Gastrocnemius medialis (tissue), 4 donors: ENCODE measurements around the gene UBLCP1. TPM values are rescaled to one million over a fixed set of nuclear protein-coding genes. Genes with fewer than 3 reads are reported as not detected.

ENCODE experiments used
- ATAC-seq, 2 donors: fragments of 150-250 bp; one replicate each; pipeline ENCODE4 v1.9.1; 2016
- DNase-seq, 2 donors: peaks; one replicate each; pipeline ENCODE4 v3.0.0-alpha.2; 2019
- H3K27ac ChIP-seq, 4 donors: fragments of 200-600 bp; sonication (generic); 1 replicate in 1 of 4; 2 replicates in 3 of 4; pipeline ENCODE4 v1.5.1; 2016 to 2018; ENCODE audit warnings: mild to moderate bottlenecking in 2 of 4, moderate library complexity in 1 of 4
- H3K27me3 ChIP-seq, 3 donors: fragments of 200-600 bp; sonication (generic) in 2 of 3; 1 replicate in 1 of 3; 2 replicates in 2 of 3; pipeline versions ENCODE4 v1.5.1 to v1.6.0; 2016 to 2019; ENCODE audit warnings: mild to moderate bottlenecking in 1 of 3, moderate library complexity in 1 of 3
- H3K36me3 ChIP-seq, 2 donors: fragments of 200-600 bp; sonication (generic) in 1 of 2; one replicate each; pipeline ENCODE4 v1.5.1; 2017 to 2018
- H3K4me1 ChIP-seq, 2 donors: fragments of 200-600 bp; sonication (generic) in 1 of 2; one replicate each; pipeline ENCODE4 v1.5.1; 2016 to 2017; ENCODE audit warnings: mild to moderate bottlenecking in 2 of 2
- H3K4me3 ChIP-seq, 4 donors: fragments of 200-600 bp; sonication (generic) in 3 of 4; 1 replicate in 1 of 4; 2 replicates in 3 of 4; pipeline ENCODE4 v1.5.1; 2016 to 2019; ENCODE audit warnings: mild to moderate bottlenecking in 2 of 4
- H3K9me3 ChIP-seq, 3 donors: fragments of 200-600 bp; sonication (generic) in 2 of 3; 1 replicate in 1 of 3; 2 replicates in 2 of 3; pipeline ENCODE4 v1.5.1; 2016 to 2019
- CTCF ChIP-seq, 5 experiments: fragments of 450-650 bp in 3 of 5; fragments of 200-600 bp in 2 of 5; sonication (generic) in 2 of 5; IDR thresholded peaks in 4 of 5; conservative IDR thresholded peaks in 1 of 5; 1 replicate in 4 of 5; 2 replicates in 1 of 5; pipeline ENCODE4 v1.5.1; 2016 to 2019; ENCODE audit warnings: antibody characterized with exemption in 5 of 5, mild to moderate bottlenecking in 3 of 5, moderate library complexity in 3 of 5
- POLR2A ChIP-seq, 2 donors: fragments of 450-650 bp; IDR thresholded peaks; one replicate each; pipeline ENCODE4 v1.6.1; 2017; ENCODE audit warnings: antibody characterized with exemption in 2 of 2, mild to moderate bottlenecking in 2 of 2, moderate library complexity in 2 of 2
- in situ Hi-C, 4 donors: fragments of 200-750 bp; cut with MboI; loops; one replicate each; pipeline versions ENCODE4 v1.15.0 to v1.8.0; 2017; ENCODE audit warnings: low sequenced_read_pairs in 4 of 4
- intact Hi-C: fragments of 100-400 bp; cut with DNase I; formaldehyde crosslinking; loops from one replicate; pipeline ENCODE4 v1.15.1; 2023; ENCODE audit warnings: low total_unique reads
- total RNA-seq, 4 donors: library from RNA; depleted of rRNA; stranded (reverse); fragments of >200 nt; gene quantifications; one replicate each; pipeline versions ENCODE4 v1.1.0 to v1.2.3, GENCODE V29; 2016

The UBLCP1 gene
- total RNA-seq, 4 donors from 2014 or later: 11.1 to 16.0 (median 14.3) TPM

- no peaks in the 10 kb centered on the region for H3K9me3 ChIP-seq
- no peak for ATAC-seq
- peaks cover 9 to 19% (median 17%) of the 10 kb centered on the region in 3 donors for H3K27me3 ChIP-seq
- no peak within 1 kb of the TSS for H3K27ac ChIP-seq
- no peaks in the 10 kb centered on the region for H3K36me3 ChIP-seq
- no peak for TF ChIP-seq CTCF (IDR thresholded peaks at IDR 0.05 in 4 of 5, conservative IDR thresholded peaks at IDR 0.05 in 1 of 5)
- TF ChIP-seq POLR2A (IDR thresholded peaks at IDR 0.05): no peak
- peak within 1 kb of the TSS; percentile 37 to 52 (median 44) for H3K4me3 ChIP-seq
- no peak for DNase-seq
- intact Hi-C loops: no loop called here
- in situ Hi-C loops: no loop called here
- no peaks in the 10 kb centered on the region for H3K4me1 ChIP-seq
These were observed 67.2 kb downstream of the UBLCP1 start, which contains the start of gene IL12B for GRCh38 chr5:159330131-159330800. TSS of gene IL12B (minus strand) at chr5:159330487. CDS start at chr5:159326782, 3,705 bp downstream.

DNA sequence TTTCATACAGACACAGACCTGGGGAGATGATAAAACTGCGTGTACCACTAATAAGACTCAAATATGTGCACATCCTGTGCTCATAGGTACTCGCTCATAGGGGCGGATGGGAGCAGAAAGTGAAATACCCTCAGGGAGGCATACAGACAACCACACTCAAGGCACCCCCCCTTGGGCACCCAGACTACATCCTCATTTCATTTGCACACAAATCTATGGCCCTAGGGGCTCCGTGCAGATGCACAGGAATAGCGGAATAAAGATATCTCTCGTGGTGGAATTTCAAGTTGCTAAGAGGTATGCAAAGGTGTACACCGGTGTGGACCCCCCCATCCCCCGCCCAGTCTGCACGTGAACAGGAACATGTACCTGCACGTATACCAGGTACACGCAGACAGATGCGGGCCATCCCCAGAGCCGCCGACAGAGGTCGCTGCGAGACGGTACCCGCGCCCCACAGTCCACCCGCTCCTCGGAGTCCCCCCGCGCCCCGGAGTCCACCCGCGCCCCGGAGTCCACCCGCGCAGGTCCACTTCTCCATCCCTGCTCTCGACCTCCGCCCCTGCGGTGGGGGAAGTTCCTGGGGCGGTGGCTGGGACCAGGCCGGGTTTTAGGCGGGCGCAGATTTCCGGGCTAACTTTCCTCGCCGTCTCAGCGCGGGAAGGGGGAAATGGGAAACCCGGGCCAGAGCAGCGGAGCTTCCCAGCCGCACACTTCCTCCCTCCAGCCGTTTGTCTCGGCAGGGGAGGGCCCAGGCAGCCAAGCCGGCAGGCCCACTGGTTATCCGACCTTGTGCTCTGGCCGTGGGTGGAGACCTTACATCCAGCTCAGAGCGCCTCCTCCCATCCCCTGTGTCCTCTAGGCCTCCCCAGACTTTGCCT lies 68.2 kb downstream of the UBLCP1 start:
- Histone ChIP-seq H3K36me3 (no peaks in the 10 kb centered on the region), H3K4me1 (no peaks in the 10 kb centered on the region), H3K27me3 (peaks cover 9 to 19% (median 17%) of the 10 kb centered on the region in 3 donors), H3K9me3 (no peaks in the 10 kb centered on the region), H3K4me3 (peak overlapping the region; percentile 37 to 52 (median 44)), H3K27ac (no peak overlapping the region)
- intact Hi-C loops: no loop called here
- in situ Hi-C loops: no loop called here
- DNase-seq: peak; percentile 4 to 16
- TF ChIP-seq CTCF (IDR thresholded peaks at IDR 0.05 in 4 of 5, conservative IDR thresholded peaks at IDR 0.05 in 1 of 5) (peak; percentile 32 to 61 (median 48)), POLR2A (IDR thresholded peaks at IDR 0.05) (no peak)
- ATAC-seq: peak in 1 of 2 donors; percentile 53

- Histone ChIP-seq H3K27me3 (peaks cover 9 to 19% (median 14%) of the 10 kb centered on the region in 3 donors), H3K4me3 (no peak overlapping the region), H3K9me3 (no peaks in the 10 kb centered on the region), H3K36me3 (no peaks in the 10 kb centered on the region), H3K4me1 (no peaks in the 10 kb centered on the region), H3K27ac (no peak overlapping the region)
- ATAC-seq (no peak), DNase-seq (no peak)
- TF ChIP-seq CTCF (IDR thresholded peaks at IDR 0.05 in 4 of 5, conservative IDR thresholded peaks at IDR 0.05 in 1 of 5): no peak
- no peak for TF ChIP-seq POLR2A (IDR thresholded peaks at IDR 0.05)
- intact Hi-C loops (no loop called here), in situ Hi-C loops (no loop called here)
These were observed 69.9 kb downstream of the UBLCP1 start for GRCh38 chr5:159332800-159333544.

- Histone ChIP-seq H3K4me1 (no peaks in the 10 kb centered on the region), H3K27ac (no peak overlapping the region), H3K27me3 (peaks cover 9 to 19% (median 13%) of the 10 kb centered on the region in 3 donors), H3K36me3 (no peaks in the 10 kb centered on the region), H3K9me3 (no peaks in the 10 kb centered on the region), H3K4me3 (no peak overlapping the region)
- in situ Hi-C loops: no loop called here
- no peak for DNase-seq
- no peak for ATAC-seq
- intact Hi-C loops: no loop called here
- no peak for TF ChIP-seq POLR2A (IDR thresholded peaks at IDR 0.05)
- TF ChIP-seq CTCF (IDR thresholded peaks at IDR 0.05 in 4 of 5, conservative IDR thresholded peaks at IDR 0.05 in 1 of 5): no peak
These were observed 70.4 kb downstream of the UBLCP1 start for GRCh38 chr5:159333545-159333925.

Other genes starting within 250 kb of the UBLCP1 start
- 10 to 100 TPM in 1 of 4 donors, 1 to 10 TPM in 3; 4.9 to 12.0 (median 7.1) TPM for gene EBF1, start 163.4 kb upstream of the UBLCP1 start, total RNA-seq
- 10 to 100 TPM in 2 of 4 donors, 1 to 10 TPM in 2; 6.7 to 20.8 (median 9.7) TPM for gene RNF145, start 53.7 kb upstream of the UBLCP1 start, total RNA-seq
- not detected for gene IL12B, start 67.2 kb downstream of the UBLCP1 start, total RNA-seq